ENCODE data around the gene ST8SIA6. TPM values are rescaled to one million over a fixed set of nuclear protein-coding genes. Genes with fewer than 3 reads are reported as not detected.
"Not testable (repeated sequence)": the region's sequence is repeated elsewhere in the genome, so short reads cannot be mapped to it uniquely, and the experiment has no call there.

ST8SIA6 gene
- total RNA-seq, 3 donors from 2014 or later (not counting 1 experiment from before 2014, with no cell fraction given): 12.2 to 19.7 (median 12.5) TPM

- H3K4me3 ChIP-seq (ENCODE audit: low read length): no peak overlapping the region
- no peaks in the 10 kb centered on the region for H3K27me3 ChIP-seq (ENCODE audit: control insufficient read depth, insufficient read depth, low read length)
- H3K36me3 Mint-ChIP-seq: no peaks in the 10 kb centered on the region
- peaks cover 0 to 12% of the 10 kb centered on the region in 2 donors for H3K4me1 Mint-ChIP-seq
- intact Hi-C loops (cut with micrococcal nuclease): no loop called here
- H3K27ac Mint-ChIP-seq: no peak overlapping the region
- no peaks in the 10 kb centered on the region for H3K9me3 ChIP-seq (ENCODE audit: control insufficient read depth, insufficient read depth, low read length)
- no peak overlapping the region for H3K27ac ChIP-seq (ENCODE audit: low read length)
- no peaks in the 10 kb centered on the region for H3K36me3 ChIP-seq (ENCODE audit: control insufficient read depth, insufficient read depth, low read length)
- 86% methylated on average over 1 of the region's 4 CpGs for WGBS (ENCODE audit: insufficient coverage)
- H3K9me3 Mint-ChIP-seq: no peaks in the 10 kb centered on the region
- DNase-seq: no peak
- H3K4me3 Mint-ChIP-seq: no peak overlapping the region
- TF ChIP-seq CTCF (IDR thresholded peaks at IDR 0.05): no peak
- no peak for ATAC-seq
- H3K27me3 Mint-ChIP-seq (ENCODE audit: low read depth in 2 of 2): no peaks in the 10 kb centered on the region
- H3K4me1 ChIP-seq (ENCODE audit: control insufficient read depth, insufficient read depth, low read length): no peaks in the 10 kb centered on the region
These were observed 51.2 kb downstream of the ST8SIA6 start for GRCh38 chr10:17403161-17403560.

- H3K36me3 Mint-ChIP-seq; H3K4me3 Mint-ChIP-seq; intact Hi-C loops (cut with micrococcal nuclease); H3K4me3 ChIP-seq (ENCODE audit: low read length); H3K9me3 ChIP-seq (ENCODE audit: control insufficient read depth, insufficient read depth, low read length); DNase-seq; H3K4me1 ChIP-seq (ENCODE audit: control insufficient read depth, insufficient read depth, low read length); H3K9me3 Mint-ChIP-seq; H3K27ac Mint-ChIP-seq; H3K27me3 ChIP-seq (ENCODE audit: control insufficient read depth, insufficient read depth, low read length); H3K27ac ChIP-seq (ENCODE audit: low read length); H3K36me3 ChIP-seq (ENCODE audit: control insufficient read depth, insufficient read depth, low read length); H3K27me3 Mint-ChIP-seq (ENCODE audit: low read depth in 2 of 2); ATAC-seq: not testable (repeated sequence)
- H3K4me1 Mint-ChIP-seq: peaks cover 0 to 12% of the 10 kb centered on the region in 2 donors
- WGBS (ENCODE audit: insufficient coverage): no CpG with 5 or more reads among the region's 2 CpGs
These were observed 52.4 kb downstream of the ST8SIA6 start for GRCh38 chr10:17402040-17402439.

GRCh38 chr10:17396004-17396403 lies 58.4 kb downstream of the ST8SIA6 start:
- Mint-ChIP-seq H3K4me3 (no peak overlapping the region), H3K36me3 (no peaks in the 10 kb centered on the region), H3K27ac (peak overlapping the region in 1 of 2 donors; percentile 2), H3K4me1 (peaks cover 15 to 26% of the 10 kb centered on the region in 2 donors), H3K9me3 (no peaks in the 10 kb centered on the region), H3K27me3 (ENCODE audit: low read depth in 2 of 2) (no peaks in the 10 kb centered on the region)
- 94% methylated on average over 3 of the region's 3 CpGs for WGBS (ENCODE audit: insufficient coverage)
- Histone ChIP-seq H3K36me3 (ENCODE audit: control insufficient read depth, insufficient read depth, low read length) (no peaks in the 10 kb centered on the region), H3K27me3 (ENCODE audit: control insufficient read depth, insufficient read depth, low read length) (no peaks in the 10 kb centered on the region), H3K9me3 (ENCODE audit: control insufficient read depth, insufficient read depth, low read length) (no peaks in the 10 kb centered on the region), H3K4me1 (ENCODE audit: control insufficient read depth, insufficient read depth, low read length) (no peaks in the 10 kb centered on the region), H3K4me3 (ENCODE audit: low read length) (no peak overlapping the region), H3K27ac (ENCODE audit: low read length) (no peak overlapping the region)
- ATAC-seq: no peak
- no peak for TF ChIP-seq CTCF (IDR thresholded peaks at IDR 0.05)
- no peak for DNase-seq
- intact Hi-C loops (cut with micrococcal nuclease): no loop called here

- Histone ChIP-seq H3K4me1 (ENCODE audit: control insufficient read depth, insufficient read depth, low read length) (no peaks in the 10 kb centered on the region), H3K27ac (ENCODE audit: low read length) (no peak overlapping the region), H3K4me3 (ENCODE audit: low read length) (no peak overlapping the region), H3K9me3 (ENCODE audit: control insufficient read depth, insufficient read depth, low read length) (no peaks in the 10 kb centered on the region), H3K27me3 (ENCODE audit: control insufficient read depth, insufficient read depth, low read length) (no peaks in the 10 kb centered on the region), H3K36me3 (ENCODE audit: control insufficient read depth, insufficient read depth, low read length) (no peaks in the 10 kb centered on the region)
- intact Hi-C loops (cut with micrococcal nuclease): no loop called here
- Mint-ChIP-seq H3K4me3 (no peak overlapping the region), H3K9me3 (no peaks in the 10 kb centered on the region), H3K4me1 (peaks cover 15 to 26% of the 10 kb centered on the region in 2 donors), H3K27ac (peak overlapping the region; percentile 7 to 69), H3K27me3 (ENCODE audit: low read depth in 2 of 2) (no peaks in the 10 kb centered on the region), H3K36me3 (no peaks in the 10 kb centered on the region)
- no peak for TF ChIP-seq CTCF (IDR thresholded peaks at IDR 0.05)
- DNase-seq (no peak), ATAC-seq (peak; percentile 70 to 92 (median 84))
- 23% methylated on average over 2 of the region's 6 CpGs for WGBS (ENCODE audit: insufficient coverage)
These were observed 59.5 kb downstream of the ST8SIA6 start for GRCh38 chr10:17394854-17395253.

Data from natural killer cell (primary cell).